AG10803 (cell line): ENCODE measurements around the gene RNF41.

Source experiments
- DNase-seq: peaks from one replicate; pipeline ENCODE4 v3.0.0; 2010; ENCODE audit warnings: low read depth
- H3K4me3 ChIP-seq: 2 replicates; pipeline ENCODE4 v1.5.1; 2011; ENCODE audit warnings: mild to moderate bottlenecking, low read length, control low read depth
- CTCF ChIP-seq: conservative IDR thresholded peaks from 2 replicates; pipeline ENCODE4 v1.5.1; 2011; ENCODE audit warnings: mild to moderate bottlenecking, low read length, control low read depth, inconsistent platforms

The RNF41 gene

GRCh38 chr12:56172839-56173238 is 48.9 kb downstream of the RNF41 start:
- no peak for TF ChIP-seq CTCF
- no peak overlapping the region for H3K4me3 ChIP-seq
- no peak for DNase-seq

GRCh38 chr12:56169229-56169759 is 52.4 kb downstream of the RNF41 start:
- no peak for TF ChIP-seq CTCF
- DNase-seq: no peak
- H3K4me3 ChIP-seq: no peak overlapping the region

GRCh38 chr12:56165369-56165768 is 56.4 kb downstream of the RNF41 start:
- no peak for TF ChIP-seq CTCF
- DNase-seq: peak; percentile 35
- no peak overlapping the region for H3K4me3 ChIP-seq

GRCh38 chr12:56164345-56164729 is 57.4 kb downstream of the RNF41 start:
- DNase-seq: no peak
- H3K4me3 ChIP-seq: no peak overlapping the region
- TF ChIP-seq CTCF: no peak

GRCh38 chr12:56163533-56164344 is 58.0 kb downstream of the RNF41 start:
- no peak for DNase-seq
- no peak for TF ChIP-seq CTCF
- no peak overlapping the region for H3K4me3 ChIP-seq

GRCh38 chr12:56162468-56163290 is 59.0 kb downstream of the RNF41 start:
- no peak for DNase-seq
- 0 out of 2 replicates have a peak overlapping the region, but pooled peaks have one; percentile 9 for H3K4me3 ChIP-seq
- TF ChIP-seq CTCF: no peak
